Fibroblast of the aortic adventitia (primary cell): ENCODE measurements around the gene FAM171A1. TPM values are rescaled to one million over a fixed set of nuclear protein-coding genes. Genes with fewer than 3 reads are reported as not detected.

ENCODE experiments used
- DNase-seq: peaks from one replicate; pipeline ENCODE4 v3.0.0-alpha.2; 2010; ENCODE audit warnings: low read depth
- H3K4me3 ChIP-seq: 2 replicates; pipeline ENCODE4 v1.5.1; 2011; ENCODE audit warnings: low read depth, mild to moderate bottlenecking, control low read depth, low read length, moderate library complexity
- total RNA-seq: library from RNA; depleted of rRNA; stranded (reverse); fragments of >200 nt; gene quantifications from 2 replicates; pipeline ENCODE4 v1.2.3, GENCODE V29; 2012; ENCODE audit warnings: low replicate concordance
- TF ChIP-seq, protein P1 (sequence below): IDR thresholded peaks from 2 replicates; pipeline ENCODE4 v1.5.1; 2011; ENCODE audit warnings: mild to moderate bottlenecking, low read length, control low read depth, inconsistent platforms; ENCODE audit not compliant: insufficient read depth

Gene FAM171A1
- total RNA-seq, 1 donor = 43.6 TPM

DNA sequence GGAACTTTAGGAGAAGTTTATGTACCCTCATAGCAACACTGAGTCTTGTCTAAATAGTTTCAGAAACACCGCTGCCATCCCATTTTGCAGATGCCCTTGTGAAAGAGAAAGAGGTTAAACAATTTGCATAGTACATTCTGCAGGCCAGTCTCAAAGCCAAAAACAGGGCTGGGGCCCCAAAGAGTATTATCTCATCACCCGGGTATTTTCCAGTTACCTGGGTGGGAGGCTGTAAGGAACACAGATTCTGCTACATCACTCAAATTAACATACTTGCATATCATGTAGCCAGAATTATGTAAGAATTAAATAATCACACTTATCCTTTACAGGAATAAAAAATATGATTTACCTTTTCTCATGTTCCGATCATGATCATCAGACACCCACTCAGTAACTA, 3.1 kb upstream of the FAM171A1 start:
- TF ChIP-seq, protein P1, sequence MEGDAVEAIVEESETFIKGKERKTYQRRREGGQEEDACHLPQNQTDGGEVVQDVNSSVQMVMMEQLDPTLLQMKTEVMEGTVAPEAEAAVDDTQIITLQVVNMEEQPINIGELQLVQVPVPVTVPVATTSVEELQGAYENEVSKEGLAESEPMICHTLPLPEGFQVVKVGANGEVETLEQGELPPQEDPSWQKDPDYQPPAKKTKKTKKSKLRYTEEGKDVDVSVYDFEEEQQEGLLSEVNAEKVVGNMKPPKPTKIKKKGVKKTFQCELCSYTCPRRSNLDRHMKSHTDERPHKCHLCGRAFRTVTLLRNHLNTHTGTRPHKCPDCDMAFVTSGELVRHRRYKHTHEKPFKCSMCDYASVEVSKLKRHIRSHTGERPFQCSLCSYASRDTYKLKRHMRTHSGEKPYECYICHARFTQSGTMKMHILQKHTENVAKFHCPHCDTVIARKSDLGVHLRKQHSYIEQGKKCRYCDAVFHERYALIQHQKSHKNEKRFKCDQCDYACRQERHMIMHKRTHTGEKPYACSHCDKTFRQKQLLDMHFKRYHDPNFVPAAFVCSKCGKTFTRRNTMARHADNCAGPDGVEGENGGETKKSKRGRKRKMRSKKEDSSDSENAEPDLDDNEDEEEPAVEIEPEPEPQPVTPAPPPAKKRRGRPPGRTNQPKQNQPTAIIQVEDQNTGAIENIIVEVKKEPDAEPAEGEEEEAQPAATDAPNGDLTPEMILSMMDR = no peak
- no peak overlapping the region for H3K4me3 ChIP-seq
- no peak for DNase-seq

DNA sequence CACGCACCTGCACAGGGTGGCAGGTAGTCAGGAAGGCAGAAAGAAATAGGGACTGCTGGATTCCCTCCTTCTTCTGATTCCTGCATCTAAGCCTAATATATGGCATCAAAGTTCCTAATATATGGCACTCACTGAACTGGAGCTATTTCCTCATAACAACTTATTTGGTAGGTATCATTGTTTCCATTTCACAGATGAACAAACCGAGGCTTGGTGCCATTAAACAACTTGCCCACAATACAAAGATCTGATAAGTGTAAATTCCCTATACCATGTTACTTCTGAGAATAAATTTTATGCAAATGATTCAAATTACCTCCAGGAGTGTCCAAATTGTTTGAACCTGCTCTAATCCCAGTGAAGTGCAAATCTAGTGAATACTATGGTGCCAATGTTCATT, 2.1 kb upstream of the FAM171A1 start:
- TF ChIP-seq, protein P1 = no peak
- DNase-seq = no peak
- H3K4me3 ChIP-seq = no peak overlapping the region

DNA sequence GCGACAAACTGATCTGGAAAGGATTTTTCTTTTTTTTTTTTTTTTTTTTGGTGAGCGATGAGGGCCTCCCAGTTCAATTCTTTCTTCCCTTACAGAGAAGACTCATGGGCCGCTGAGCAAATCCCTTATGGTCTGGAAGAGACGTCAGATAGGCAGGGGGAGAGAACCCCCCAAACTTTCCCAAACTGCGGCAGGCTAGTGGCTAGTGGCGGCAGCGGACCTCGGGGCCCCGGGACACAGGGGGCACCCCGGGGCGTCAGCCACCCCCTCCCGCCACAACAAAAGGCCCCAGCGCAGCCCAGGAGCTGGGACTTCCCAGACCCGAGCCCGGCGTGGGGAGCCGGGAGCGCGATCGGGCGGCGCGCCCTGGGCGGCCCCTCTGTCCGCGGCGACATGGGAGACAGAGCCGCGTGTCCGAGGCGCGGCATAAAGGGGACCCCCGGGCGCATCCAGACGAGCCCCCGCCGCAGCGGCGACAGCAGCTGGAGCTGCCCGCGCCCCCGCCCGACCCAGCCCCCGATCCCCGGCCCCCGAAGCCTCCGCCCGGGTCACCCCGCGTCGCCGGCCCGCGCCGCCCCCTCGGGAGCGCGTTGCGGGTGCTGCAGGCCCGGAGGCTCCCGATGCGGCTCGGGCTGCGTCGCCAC, 755 bp downstream of the FAM171A1 start:
- peak; percentile 38 for DNase-seq
- peak overlapping the region; percentile 76 for H3K4me3 ChIP-seq
- TF ChIP-seq, protein P1 = no peak

DNA sequence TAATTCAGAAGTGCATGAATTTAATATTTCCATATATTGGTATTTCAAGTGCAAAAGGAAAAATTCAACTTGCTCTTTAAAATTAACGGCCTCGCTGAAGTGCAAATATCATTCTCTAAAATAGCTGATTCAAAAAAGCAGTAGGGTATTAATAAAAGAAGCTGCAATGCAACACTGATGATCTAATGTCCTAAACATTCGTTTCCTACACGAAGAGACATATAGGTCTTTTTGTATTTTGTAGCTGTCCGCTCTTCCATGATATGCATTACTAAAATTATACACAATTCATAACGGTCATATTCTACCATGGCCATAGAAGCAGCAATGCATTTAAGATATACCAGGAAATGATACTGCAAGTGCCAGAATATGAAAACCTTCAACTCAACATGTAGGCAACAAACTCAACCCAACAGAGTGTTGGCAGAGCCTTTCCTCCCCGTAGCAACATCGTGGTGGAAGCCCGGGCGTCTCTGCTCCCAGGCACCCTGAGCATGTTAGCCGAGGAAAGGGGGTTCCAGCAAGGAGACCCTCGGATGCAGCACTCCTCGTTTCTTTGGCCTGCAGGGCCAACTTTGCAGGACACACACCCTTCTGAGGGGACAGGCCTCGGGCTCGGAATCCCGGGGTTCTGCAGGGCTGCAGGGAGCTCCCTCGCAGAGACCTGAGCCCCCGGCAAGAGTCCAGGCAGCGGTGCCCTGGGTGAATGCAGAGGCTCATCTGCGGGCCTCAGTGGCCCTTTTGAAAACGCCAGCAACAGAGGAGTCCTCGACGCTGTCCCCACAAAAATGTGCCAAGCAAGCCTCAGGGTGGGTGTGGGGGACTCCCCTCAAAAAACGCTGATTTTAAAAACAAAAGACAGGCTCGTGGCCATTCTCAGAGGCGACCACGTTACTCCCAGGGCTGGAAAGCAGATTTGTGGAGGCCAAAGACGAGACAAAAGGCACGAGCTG, 1.6 kb downstream of the FAM171A1 start:
- H3K4me3 ChIP-seq = peak overlapping the region; percentile 76
- peak; percentile 25 for DNase-seq
- TF ChIP-seq, protein P1 = no peak

DNA sequence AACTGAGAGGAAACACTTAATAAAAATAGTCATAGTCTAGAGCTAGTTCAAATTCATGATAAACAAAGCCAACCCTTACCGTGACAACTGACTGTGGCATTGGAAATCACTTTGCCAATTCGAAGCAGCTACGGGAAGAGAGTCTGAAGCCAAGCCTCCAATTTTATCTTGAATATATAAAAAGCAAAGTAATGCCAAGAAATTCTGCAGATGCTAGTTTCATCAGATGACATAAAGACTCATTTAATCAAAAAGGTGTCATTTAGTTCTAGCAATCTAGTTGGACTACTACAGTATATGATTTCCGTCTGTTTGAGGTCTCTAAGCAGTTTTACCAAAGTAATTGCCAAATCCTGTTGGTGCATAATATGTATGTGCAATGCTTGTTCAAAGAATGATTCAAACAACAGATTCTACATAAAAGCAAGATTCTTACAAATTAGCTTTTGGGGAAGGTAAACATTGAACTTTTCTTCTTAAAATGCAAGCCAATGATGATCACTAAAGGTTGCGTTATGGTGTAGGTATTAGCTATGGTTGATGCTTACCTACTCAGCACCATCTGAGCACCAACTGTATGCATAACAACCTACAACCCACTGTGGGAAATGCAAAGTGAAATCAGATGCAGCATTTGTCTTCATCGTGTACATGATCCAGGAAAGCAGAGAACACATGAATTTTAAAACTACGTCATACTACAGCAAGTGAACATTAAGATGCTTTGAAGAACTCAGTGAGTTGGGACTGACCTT, 2.8 kb downstream of the FAM171A1 start:
- peak overlapping the region; percentile 52 for H3K4me3 ChIP-seq

More for the DNA sequence above, 2.8 kb downstream of the FAM171A1 start:
- no peak for DNase-seq
- TF ChIP-seq, protein P1 = no peak
